ENCODE measurements around the gene LAIR2.

The LAIR2 gene

GRCh38 chr19:54456423-54457373 is 45.9 kb upstream of the LAIR2 start:
- Histone ChIP-seq H3K27me3 (ENCODE audit: insufficient read depth, poor library complexity, severe bottlenecking) (no peaks in the 10 kb centered on the region), H3K36me3 (ENCODE audit: low read depth) (peaks cover 89% of the 10 kb centered on the region), H3K9me3 (ENCODE audit: severe bottlenecking) (no peaks in the 10 kb centered on the region), H3K27ac (ENCODE audit: poor library complexity, severe bottlenecking) (no peak overlapping the region), H3K4me1 (ENCODE audit: insufficient read depth, poor library complexity, severe bottlenecking) (no peaks in the 10 kb centered on the region), H3K4me3 (ENCODE audit: severe bottlenecking) (no peak overlapping the region)
- TF ChIP-seq CTCF (IDR thresholded peaks at IDR 0.05; ENCODE audit: poor library complexity, severe bottlenecking) = no peak
- no peak for ATAC-seq (ENCODE audit: low read depth)
- no peak for DNase-seq (ENCODE audit: low spot score)

- Histone ChIP-seq H3K4me1 (ENCODE audit: insufficient read depth, poor library complexity, severe bottlenecking) (no peaks in the 10 kb centered on the region), H3K9me3 (ENCODE audit: severe bottlenecking) (no peaks in the 10 kb centered on the region), H3K4me3 (ENCODE audit: severe bottlenecking) (no peak overlapping the region), H3K36me3 (ENCODE audit: low read depth) (peaks cover 79% of the 10 kb centered on the region), H3K27ac (ENCODE audit: poor library complexity, severe bottlenecking) (no peak overlapping the region), H3K27me3 (ENCODE audit: insufficient read depth, poor library complexity, severe bottlenecking) (no peaks in the 10 kb centered on the region)
- no peak for DNase-seq (ENCODE audit: low spot score)
- ATAC-seq (ENCODE audit: low read depth) = no peak
- TF ChIP-seq CTCF (IDR thresholded peaks at IDR 0.05; ENCODE audit: poor library complexity, severe bottlenecking) = no peak
These were observed 44.6 kb upstream of the LAIR2 start for GRCh38 chr19:54457773-54458647.

- Histone ChIP-seq H3K27me3 (ENCODE audit: insufficient read depth, poor library complexity, severe bottlenecking) (no peaks in the 10 kb centered on the region), H3K27ac (ENCODE audit: poor library complexity, severe bottlenecking) (no peak overlapping the region), H3K36me3 (ENCODE audit: low read depth) (peaks cover 71% of the 10 kb centered on the region), H3K4me1 (ENCODE audit: insufficient read depth, poor library complexity, severe bottlenecking) (no peaks in the 10 kb centered on the region), H3K9me3 (ENCODE audit: severe bottlenecking) (no peaks in the 10 kb centered on the region), H3K4me3 (ENCODE audit: severe bottlenecking) (no peak overlapping the region)
- no peak for ATAC-seq (ENCODE audit: low read depth)
- no peak for TF ChIP-seq CTCF (IDR thresholded peaks at IDR 0.05; ENCODE audit: poor library complexity, severe bottlenecking)
- DNase-seq (ENCODE audit: low spot score) = no peak
These were observed 43.9 kb upstream of the LAIR2 start for GRCh38 chr19:54458648-54459281.

- no peaks in the 10 kb centered on the region for H3K27me3 ChIP-seq (ENCODE audit: insufficient read depth, poor library complexity, severe bottlenecking)
- DNase-seq (ENCODE audit: low spot score) (no peak), ATAC-seq (ENCODE audit: low read depth) (no peak)
- H3K4me3 ChIP-seq (ENCODE audit: severe bottlenecking) = no peak overlapping the region
- H3K9me3 ChIP-seq (ENCODE audit: severe bottlenecking) = no peaks in the 10 kb centered on the region
- H3K4me1 ChIP-seq (ENCODE audit: insufficient read depth, poor library complexity, severe bottlenecking) = no peaks in the 10 kb centered on the region
- peaks cover 63% of the 10 kb centered on the region for H3K36me3 ChIP-seq (ENCODE audit: low read depth)
- H3K27ac ChIP-seq (ENCODE audit: poor library complexity, severe bottlenecking) = no peak overlapping the region
- TF ChIP-seq CTCF (IDR thresholded peaks at IDR 0.05; ENCODE audit: poor library complexity, severe bottlenecking) = no peak
These were observed 43.1 kb upstream of the LAIR2 start for GRCh38 chr19:54459282-54460229.

Measured in RWPE2 (cell line).